ENCODE data around the gene BRIP1.

- TF ChIP-seq, protein P1, sequence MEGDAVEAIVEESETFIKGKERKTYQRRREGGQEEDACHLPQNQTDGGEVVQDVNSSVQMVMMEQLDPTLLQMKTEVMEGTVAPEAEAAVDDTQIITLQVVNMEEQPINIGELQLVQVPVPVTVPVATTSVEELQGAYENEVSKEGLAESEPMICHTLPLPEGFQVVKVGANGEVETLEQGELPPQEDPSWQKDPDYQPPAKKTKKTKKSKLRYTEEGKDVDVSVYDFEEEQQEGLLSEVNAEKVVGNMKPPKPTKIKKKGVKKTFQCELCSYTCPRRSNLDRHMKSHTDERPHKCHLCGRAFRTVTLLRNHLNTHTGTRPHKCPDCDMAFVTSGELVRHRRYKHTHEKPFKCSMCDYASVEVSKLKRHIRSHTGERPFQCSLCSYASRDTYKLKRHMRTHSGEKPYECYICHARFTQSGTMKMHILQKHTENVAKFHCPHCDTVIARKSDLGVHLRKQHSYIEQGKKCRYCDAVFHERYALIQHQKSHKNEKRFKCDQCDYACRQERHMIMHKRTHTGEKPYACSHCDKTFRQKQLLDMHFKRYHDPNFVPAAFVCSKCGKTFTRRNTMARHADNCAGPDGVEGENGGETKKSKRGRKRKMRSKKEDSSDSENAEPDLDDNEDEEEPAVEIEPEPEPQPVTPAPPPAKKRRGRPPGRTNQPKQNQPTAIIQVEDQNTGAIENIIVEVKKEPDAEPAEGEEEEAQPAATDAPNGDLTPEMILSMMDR (IDR thresholded peaks at IDR 0.05) = no peak
- no peak for TF ChIP-seq POLR2AphosphoS5 (IDR thresholded peaks at IDR 0.05)
- TF ChIP-seq EP300 (IDR thresholded peaks at IDR 0.05) = no peak
- no peak for TF ChIP-seq POLR2A (IDR thresholded peaks at IDR 0.05; ENCODE audit: low read depth)
These were observed 145.3 kb downstream of the BRIP1 start for GRCh38 chr17:61718022-61718421.
